NCI-H1092 (cell line): ENCODE data around the gene GPC1.

Experiments
- DNase-seq: peaks from one replicate; lab custom pipeline; 2025; lab: John Stamatoyannopoulos, UW

Gene GPC1

GRCh38 chr2:240456447-240457222 lies 21.2 kb downstream of the GPC1 start:
- DNase-seq = no peak

GRCh38 chr2:240457223-240458043 lies 22.0 kb downstream of the GPC1 start:
- no peak for DNase-seq

GRCh38 chr2:240458044-240458899 lies 22.8 kb downstream of the GPC1 start:
- DNase-seq = no peak

DNA sequence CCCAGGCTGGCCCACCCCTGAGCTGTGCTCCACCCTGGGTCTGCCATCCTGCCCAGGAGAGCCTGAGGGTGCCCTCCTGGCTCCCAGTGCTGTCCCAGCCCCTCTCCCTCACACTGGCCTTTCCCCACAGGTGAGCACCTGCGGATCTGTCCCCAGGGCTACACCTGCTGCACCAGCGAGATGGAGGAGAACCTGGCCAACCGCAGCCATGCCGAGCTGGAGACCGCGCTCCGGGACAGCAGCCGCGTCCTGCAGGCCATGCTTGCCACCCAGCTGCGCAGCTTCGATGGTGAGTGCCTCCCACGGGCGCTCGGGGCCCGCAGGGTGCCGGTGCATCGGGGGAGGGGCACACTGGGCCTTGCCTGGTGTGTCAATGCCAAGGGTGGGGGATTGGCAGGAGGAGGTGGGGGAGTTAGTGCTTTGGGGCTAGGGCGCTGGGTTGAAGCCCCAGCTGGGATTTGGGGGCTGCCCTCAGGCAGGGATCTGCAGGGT lies 23.5 kb downstream of the GPC1 start:
- DNase-seq = no peak

GRCh38 chr2:240459401-240460252 lies 24.2 kb downstream of the GPC1 start:
- DNase-seq = no peak

DNA sequence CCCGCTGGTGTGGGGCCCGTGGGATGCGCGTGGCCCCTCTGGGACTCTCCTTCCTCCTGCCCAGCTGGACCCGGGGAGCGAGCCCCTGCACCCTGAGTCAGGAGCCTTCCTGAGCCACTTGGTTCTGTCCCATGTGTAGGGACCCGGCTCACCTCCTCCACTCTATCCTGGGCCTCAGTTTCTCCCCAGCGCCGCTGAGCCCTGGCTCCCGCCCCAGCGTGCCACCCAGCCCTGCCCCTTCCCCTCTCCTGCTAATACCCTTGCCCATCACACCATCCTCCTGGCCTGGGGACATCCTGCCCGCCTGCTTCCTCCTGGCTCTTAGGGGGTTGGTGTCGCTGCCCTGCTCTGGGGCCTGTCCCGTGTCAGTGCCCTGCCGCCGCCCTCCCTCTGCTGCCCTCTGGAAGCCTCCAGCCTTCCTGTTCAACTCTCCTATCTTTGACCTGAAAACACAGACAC lies 24.8 kb downstream of the GPC1 start:
- no peak for DNase-seq

DNA sequence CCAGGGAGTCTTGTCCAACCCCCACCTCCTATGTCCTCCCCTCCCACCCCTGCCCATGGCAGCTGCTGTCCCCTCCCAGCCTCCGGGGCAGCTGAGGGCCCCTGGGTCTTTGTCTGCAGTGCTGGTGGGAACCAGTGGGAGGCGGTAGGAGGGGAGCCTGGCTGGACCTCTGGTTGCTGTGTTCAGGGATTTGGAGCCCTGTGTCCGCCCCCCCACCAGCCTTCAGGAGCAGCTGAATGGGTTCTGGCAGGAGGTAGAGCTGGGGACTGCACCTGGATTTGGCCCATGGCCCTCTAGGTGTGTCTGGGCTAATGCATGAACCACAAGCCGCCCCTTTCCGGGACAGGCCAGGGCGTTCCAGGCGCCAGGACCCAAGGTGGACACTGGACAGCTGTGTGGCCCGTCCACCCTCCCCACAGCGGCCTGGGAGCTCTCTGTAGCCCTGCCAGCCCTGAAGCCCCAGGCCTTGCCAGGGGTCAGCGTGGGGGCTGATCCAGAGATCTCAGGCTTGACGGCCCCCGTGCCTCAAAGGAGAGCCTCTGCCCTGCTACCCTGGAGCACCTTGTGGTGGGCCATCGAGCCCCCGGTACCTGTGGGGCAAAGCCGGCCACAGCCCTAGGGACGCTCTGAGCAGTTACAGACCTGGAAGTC lies 25.4 kb downstream of the GPC1 start:
- no peak for DNase-seq

- no peak for DNase-seq
These were observed 26.1 kb downstream of the GPC1 start for GRCh38 chr2:240461471-240462072.

DNA sequence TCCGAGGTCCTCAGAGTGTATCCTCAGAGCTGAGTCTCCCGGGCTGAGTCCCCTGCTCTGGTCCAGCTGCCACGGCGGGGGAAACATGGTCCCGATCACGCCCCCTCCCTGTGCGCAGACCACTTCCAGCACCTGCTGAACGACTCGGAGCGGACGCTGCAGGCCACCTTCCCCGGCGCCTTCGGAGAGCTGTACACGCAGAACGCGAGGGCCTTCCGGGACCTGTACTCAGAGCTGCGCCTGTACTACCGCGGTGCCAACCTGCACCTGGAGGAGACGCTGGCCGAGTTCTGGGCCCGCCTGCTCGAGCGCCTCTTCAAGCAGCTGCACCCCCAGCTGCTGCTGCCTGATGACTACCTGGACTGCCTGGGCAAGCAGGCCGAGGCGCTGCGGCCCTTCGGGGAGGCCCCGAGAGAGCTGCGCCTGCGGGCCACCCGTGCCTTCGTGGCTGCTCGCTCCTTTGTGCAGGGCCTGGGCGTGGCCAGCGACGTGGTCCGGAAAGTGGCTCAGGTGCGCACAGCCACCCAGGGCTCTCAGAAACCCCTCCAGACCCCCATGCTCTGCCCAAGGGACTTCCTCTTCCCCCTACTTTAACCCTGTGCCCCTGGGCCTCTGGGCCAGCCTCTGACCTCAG lies 26.7 kb downstream of the GPC1 start:
- no peak for DNase-seq

DNA sequence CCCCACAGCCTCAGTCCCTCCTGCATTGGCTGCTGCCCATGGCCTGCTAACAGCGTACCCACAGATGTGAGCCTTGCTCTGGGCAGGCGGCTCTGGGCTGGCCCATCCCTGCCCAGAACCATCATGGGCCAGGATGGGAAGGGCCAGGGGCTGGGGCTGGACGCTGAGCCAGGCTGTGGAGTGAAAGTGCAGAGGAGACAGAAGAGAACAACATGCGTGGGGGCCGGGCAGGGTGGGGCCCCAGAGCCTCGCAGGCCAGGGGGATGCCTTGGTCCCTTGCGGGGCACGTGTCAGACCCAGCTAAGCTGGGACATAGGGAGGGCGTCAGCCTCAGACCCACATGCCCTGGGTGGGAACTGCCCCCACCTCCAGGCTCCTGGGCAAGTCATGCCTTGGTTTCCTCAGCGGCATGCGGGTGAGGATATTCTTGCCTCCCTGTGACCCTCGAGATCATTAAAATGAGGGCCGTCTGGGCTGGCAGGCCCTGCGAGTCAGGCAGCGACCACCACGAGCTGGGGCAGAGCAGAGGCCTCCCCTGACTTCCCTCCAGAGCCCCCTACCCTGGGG lies 27.3 kb downstream of the GPC1 start:
- no peak for DNase-seq

DNA sequence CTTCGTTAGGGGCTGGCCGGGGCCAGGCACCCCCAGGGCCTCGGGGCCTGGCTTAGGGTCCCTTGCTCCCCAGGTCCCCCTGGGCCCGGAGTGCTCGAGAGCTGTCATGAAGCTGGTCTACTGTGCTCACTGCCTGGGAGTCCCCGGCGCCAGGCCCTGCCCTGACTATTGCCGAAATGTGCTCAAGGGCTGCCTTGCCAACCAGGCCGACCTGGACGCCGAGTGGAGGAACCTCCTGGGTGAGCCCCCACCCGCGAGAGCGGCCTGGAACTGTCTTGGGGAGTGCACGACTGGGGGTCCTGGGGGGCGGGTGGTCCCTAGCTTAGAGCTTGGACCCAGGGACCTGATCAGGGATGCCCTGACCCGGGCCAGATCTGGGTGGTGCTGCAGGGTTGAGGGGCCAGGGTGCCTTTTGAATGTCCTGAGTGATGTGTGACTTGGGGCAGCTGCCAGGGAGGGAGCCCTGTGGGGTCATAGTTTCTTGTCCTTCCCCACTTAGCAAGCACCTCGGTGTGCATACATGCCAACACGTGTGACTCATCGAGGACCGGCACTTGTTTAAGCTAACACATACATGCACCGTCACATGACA lies 27.9 kb downstream of the GPC1 start:
- no peak for DNase-seq

GRCh38 chr2:240463866-240464481 lies 28.5 kb downstream of the GPC1 start:
- DNase-seq = no peak

GRCh38 chr2:240464514-240465241 lies 29.2 kb downstream of the GPC1 start:
- DNase-seq = no peak

DNA sequence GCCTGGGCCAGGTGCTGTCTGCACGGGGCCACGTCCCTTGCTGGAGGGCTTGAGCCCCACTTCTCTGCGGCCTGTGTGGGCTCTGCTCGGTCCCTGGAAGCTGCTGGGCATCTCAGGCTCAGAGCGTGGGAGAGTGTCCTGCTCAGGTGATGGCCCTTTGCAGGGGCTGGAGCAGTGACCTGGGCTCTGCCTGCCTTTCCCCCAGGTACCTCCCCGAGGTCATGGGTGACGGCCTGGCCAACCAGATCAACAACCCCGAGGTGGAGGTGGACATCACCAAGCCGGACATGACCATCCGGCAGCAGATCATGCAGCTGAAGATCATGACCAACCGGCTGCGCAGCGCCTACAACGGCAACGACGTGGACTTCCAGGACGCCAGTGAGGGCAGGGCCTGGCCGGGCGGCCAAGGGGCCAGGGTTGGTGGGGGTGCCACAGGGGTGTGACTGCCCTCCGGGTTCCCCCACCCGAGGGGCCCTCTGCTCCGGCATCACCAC lies 29.9 kb downstream of the GPC1 start:
- no peak for DNase-seq

DNA sequence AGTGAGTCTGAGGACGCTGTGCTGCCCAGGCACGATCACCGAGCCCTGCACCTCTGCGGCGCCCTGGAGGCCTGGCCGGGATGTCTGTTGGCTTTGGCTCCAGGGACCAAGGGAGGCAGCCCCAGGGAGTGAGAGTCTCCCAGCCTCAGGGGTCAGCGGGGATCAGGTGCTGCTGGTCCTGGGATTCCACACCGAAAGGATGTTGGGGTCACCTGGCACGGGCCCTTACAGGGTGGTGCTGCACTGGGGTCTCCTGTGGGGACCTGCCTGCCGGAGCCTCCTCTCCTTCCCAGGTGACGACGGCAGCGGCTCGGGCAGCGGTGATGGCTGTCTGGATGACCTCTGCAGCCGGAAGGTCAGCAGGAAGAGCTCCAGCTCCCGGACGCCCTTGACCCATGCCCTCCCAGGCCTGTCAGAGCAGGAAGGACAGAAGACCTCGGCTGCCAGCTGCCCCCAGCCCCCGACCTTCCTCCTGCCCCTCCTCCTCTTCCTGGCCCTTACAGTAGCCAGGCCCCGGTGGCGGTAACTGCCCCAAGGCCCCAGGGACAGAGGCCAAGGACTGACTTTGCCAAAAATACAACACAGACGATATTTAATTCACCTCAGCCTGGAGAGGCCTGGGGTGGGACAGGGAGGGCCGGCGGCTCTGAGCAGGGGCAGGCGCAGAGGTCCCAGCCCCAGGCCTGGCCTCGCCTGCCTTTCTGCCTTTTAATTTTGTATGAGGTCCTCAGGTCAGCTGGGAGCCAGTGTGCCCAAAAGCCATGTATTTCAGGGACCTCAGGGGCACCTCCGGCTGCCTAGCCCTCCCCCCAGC lies 30.5 kb downstream of the GPC1 start:
- DNase-seq = no peak

- no peak for DNase-seq
These were observed 31.2 kb downstream of the GPC1 start for GRCh38 chr2:240466579-240467148.
